ENCODE measurements around the gene AMZ2.

AMZ2 gene

GRCh38 chr17:68291836-68292688 lies 44.2 kb downstream of the AMZ2 start:
- DNase-seq, result peak; percentile 94

- DNase-seq, result no peak
Measured at GRCh38 chr17:68292689-68293040, 44.8 kb downstream of the AMZ2 start.

GRCh38 chr17:68293490-68294195 lies 45.8 kb downstream of the AMZ2 start:
- DNase-seq, result no peak

- no peak for DNase-seq
Measured at GRCh38 chr17:68294196-68294555, 46.3 kb downstream of the AMZ2 start.

- DNase-seq, result no peak
Measured at GRCh38 chr17:68294617-68295016, 46.8 kb downstream of the AMZ2 start.

GRCh38 chr17:68295086-68295485 lies 47.2 kb downstream of the AMZ2 start:
- DNase-seq, result peak; percentile 26

GRCh38 chr17:68296217-68297191 lies 48.7 kb downstream of the AMZ2 start:
- DNase-seq, result peak; percentile 82

GRCh38 chr17:68297195-68297594 lies 49.4 kb downstream of the AMZ2 start:
- no peak for DNase-seq

- no peak for DNase-seq
Measured at GRCh38 chr17:68298601-68299000, 50.8 kb downstream of the AMZ2 start.

GRCh38 chr17:68299817-68300216 lies 52.0 kb downstream of the AMZ2 start:
- no peak for DNase-seq

GRCh38 chr17:68301438-68301959 lies 53.7 kb downstream of the AMZ2 start:
- DNase-seq, result no peak

GRCh38 chr17:68302066-68302564 lies 54.3 kb downstream of the AMZ2 start:
- DNase-seq, result no peak

GRCh38 chr17:68302666-68303065 lies 54.8 kb downstream of the AMZ2 start:
- no peak for DNase-seq

GRCh38 chr17:68304706-68305105 lies 56.9 kb downstream of the AMZ2 start:
- DNase-seq, result no peak

- no peak for DNase-seq
Measured at GRCh38 chr17:68305142-68305541, 57.3 kb downstream of the AMZ2 start.
